ENCODE data around the gene CD99L2. TPM values are rescaled to one million over a fixed set of nuclear protein-coding genes. Genes with fewer than 3 reads are reported as not detected.

CD99L2 gene
- total RNA-seq, 1 experiment from 2014 or later, result 7.3 TPM

DNA sequence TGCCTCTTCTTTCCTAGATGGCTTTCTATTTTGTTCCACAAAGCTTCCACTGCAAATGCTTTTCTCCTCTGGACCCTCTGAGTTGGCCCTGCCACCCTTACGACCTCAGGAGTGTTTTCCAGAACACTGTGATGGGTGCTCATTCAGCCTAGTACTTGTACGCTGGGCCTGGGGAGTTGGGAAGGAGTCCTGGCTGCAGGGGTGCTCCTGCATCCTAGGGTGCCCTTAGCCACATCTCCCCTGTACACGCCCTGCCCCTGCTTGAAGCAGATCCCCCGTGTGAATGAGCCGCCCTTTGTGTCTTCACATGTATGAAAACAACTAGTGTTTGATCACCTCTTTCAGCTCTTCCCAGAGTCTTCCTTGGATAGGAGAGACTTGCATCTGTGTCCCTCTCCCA lies 141.1 kb downstream of the CD99L2 start:
- Histone ChIP-seq H3K23me2 (ENCODE audit: insufficient read length, low read depth, low read length, poor library complexity, severe bottlenecking) (no peaks in the 10 kb centered on the region), H3T11ph (ENCODE audit: low read length) (no peak overlapping the region), H3K23ac (ENCODE audit: insufficient read length, low read depth, low read length) (no peak overlapping the region), H3K4ac (ENCODE audit: low read depth, low read length) (no peak overlapping the region), H3K4me1 (ENCODE audit: insufficient read depth, low read length) (no peaks in the 10 kb centered on the region), H3K27me3 (ENCODE audit: insufficient read depth, low read length) (no peaks in the 10 kb centered on the region), H4K91ac (ENCODE audit: insufficient read length, low read depth, low read length) (no peak overlapping the region), H2BK120ac (ENCODE audit: low read depth, low read length, poor library complexity, severe bottlenecking) (no peak overlapping the region), H2BK15ac (ENCODE audit: low read depth, low read length) (no peak overlapping the region), H2AFZ (ENCODE audit: low read length) (no peak overlapping the region), H2AK5ac (ENCODE audit: insufficient read length, low read length) (no peak overlapping the region), H3K18ac (ENCODE audit: insufficient read length, low read depth, low read length) (no peak overlapping the region), H2BK12ac (ENCODE audit: insufficient read length, low read depth, low read length) (no peak overlapping the region), H3K79me2 (ENCODE audit: insufficient read depth, low read length) (no peaks in the 10 kb centered on the region), H3K9ac (ENCODE audit: extremely low read depth, insufficient read length, low read length) (no peak overlapping the region), H2BK5ac (ENCODE audit: insufficient read length, low read length) (no peak overlapping the region), H3K4me2 (ENCODE audit: insufficient read depth, insufficient read length, low read length) (no peak overlapping the region), H4K5ac (ENCODE audit: insufficient read length, low read depth, low read length) (no peak overlapping the region), H3K56ac (ENCODE audit: insufficient read length, low read depth, low read length) (no peak overlapping the region), H4K20me1 (ENCODE audit: control insufficient read depth, insufficient read depth, insufficient read length) (no peaks in the 10 kb centered on the region), H2BK20ac (ENCODE audit: low read depth, low read length, poor library complexity, severe bottlenecking) (no peak overlapping the region), H3K79me1 (ENCODE audit: insufficient read depth, low read depth, low read length, poor library complexity, severe bottlenecking) (no peaks in the 10 kb centered on the region), H4K8ac (replicated peaks; ENCODE audit: insufficient read length, low read depth, low read length) (no peak overlapping the region), H3K14ac (ENCODE audit: insufficient read depth, low read length) (no peak overlapping the region), H3K27ac (ENCODE audit: insufficient read length, low read depth, low read length) (no peak overlapping the region), H3K9me3 (ENCODE audit: control insufficient read depth, low read depth, low read length) (no peaks in the 10 kb centered on the region)
- DNase-seq, result no peak
- Mint-ChIP-seq H3K9me3 (peaks cover 49 to 77% of the 10 kb centered on the region in 2 experiments), H3K27ac (no peak overlapping the region), H3K4me1 (no peaks in the 10 kb centered on the region), H3K36me3 (ENCODE audit: insufficient read depth in 1 of 3, low read depth in 3 of 3) (peaks cover 14 to 38% (median 22%) of the 10 kb centered on the region in 3 experiments; a peak in 6 of 7 replicates), H3K27me3 (ENCODE audit: low read depth) (no peaks in the 10 kb centered on the region; the same call in 1 of the 2 replicates), H3K4me3 (no peak overlapping the region)
- no CpG with 5 or more reads among the region's 5 CpGs for WGBS (ENCODE audit: extremely low coverage, insufficient read length, low lambda C conversion rate)
- TF ChIP-seq, protein P1, sequence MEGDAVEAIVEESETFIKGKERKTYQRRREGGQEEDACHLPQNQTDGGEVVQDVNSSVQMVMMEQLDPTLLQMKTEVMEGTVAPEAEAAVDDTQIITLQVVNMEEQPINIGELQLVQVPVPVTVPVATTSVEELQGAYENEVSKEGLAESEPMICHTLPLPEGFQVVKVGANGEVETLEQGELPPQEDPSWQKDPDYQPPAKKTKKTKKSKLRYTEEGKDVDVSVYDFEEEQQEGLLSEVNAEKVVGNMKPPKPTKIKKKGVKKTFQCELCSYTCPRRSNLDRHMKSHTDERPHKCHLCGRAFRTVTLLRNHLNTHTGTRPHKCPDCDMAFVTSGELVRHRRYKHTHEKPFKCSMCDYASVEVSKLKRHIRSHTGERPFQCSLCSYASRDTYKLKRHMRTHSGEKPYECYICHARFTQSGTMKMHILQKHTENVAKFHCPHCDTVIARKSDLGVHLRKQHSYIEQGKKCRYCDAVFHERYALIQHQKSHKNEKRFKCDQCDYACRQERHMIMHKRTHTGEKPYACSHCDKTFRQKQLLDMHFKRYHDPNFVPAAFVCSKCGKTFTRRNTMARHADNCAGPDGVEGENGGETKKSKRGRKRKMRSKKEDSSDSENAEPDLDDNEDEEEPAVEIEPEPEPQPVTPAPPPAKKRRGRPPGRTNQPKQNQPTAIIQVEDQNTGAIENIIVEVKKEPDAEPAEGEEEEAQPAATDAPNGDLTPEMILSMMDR (conservative IDR thresholded peaks at IDR 0.05), result no peak
